GM21515 (cell line): ENCODE data around the gene ZNF283.
"Not testable (repeated sequence)": the region's sequence is repeated elsewhere in the genome, so short reads cannot be mapped to it uniquely, and the experiment has no call there.

Source experiments
- ATAC-seq: cut with Tn5 transposase; IDR thresholded peaks from one replicate; pipeline ENCODE4 v1.9.1; 2021; ENCODE audit not compliant: unreplicated experiment

Gene ZNF283

GRCh38 chr19:43799502-43800142 lies 27.5 kb upstream of the ZNF283 start:
- ATAC-seq, result no peak

- ATAC-seq, result no peak
Observed at GRCh38 chr19:43802216-43802951, 24.7 kb upstream of the ZNF283 start, which contains the start of gene LYPD5. LYPD5 (minus strand) TSS chr19:43802447; CDS start chr19:43802380, 67 bp downstream.

- no peak for ATAC-seq
Observed at GRCh38 chr19:43804432-43804831, 22.7 kb upstream of the ZNF283 start.

- ATAC-seq, result not testable (repeated sequence)
Observed at GRCh38 chr19:43806401-43806800, 20.7 kb upstream of the ZNF283 start.

- no peak for ATAC-seq
Observed at GRCh38 chr19:43806848-43807247, 20.3 kb upstream of the ZNF283 start.

GRCh38 chr19:43807651-43808050 lies 19.5 kb upstream of the ZNF283 start:
- no peak for ATAC-seq

GRCh38 chr19:43809762-43810696 lies 17.1 kb upstream of the ZNF283 start:
- ATAC-seq, result no peak

- ATAC-seq, result no peak
Observed at GRCh38 chr19:43811837-43812236, 15.3 kb upstream of the ZNF283 start.

- ATAC-seq, result no peak
Observed at GRCh38 chr19:43812259-43812658, 14.9 kb upstream of the ZNF283 start.

GRCh38 chr19:43812688-43813087 lies 14.4 kb upstream of the ZNF283 start:
- no peak for ATAC-seq

GRCh38 chr19:43814663-43815352 lies 12.3 kb upstream of the ZNF283 start:
- no peak for ATAC-seq

- not testable (repeated sequence) for ATAC-seq
Observed at GRCh38 chr19:43817454-43817853, 9.7 kb upstream of the ZNF283 start.

- no peak for ATAC-seq
Observed at GRCh38 chr19:43818500-43818899, 8.6 kb upstream of the ZNF283 start.

- no peak for ATAC-seq
Observed at GRCh38 chr19:43820098-43820883, 6.8 kb upstream of the ZNF283 start.

GRCh38 chr19:43820884-43821215 lies 6.3 kb upstream of the ZNF283 start:
- ATAC-seq, result no peak

GRCh38 chr19:43823856-43824255 lies 3.3 kb upstream of the ZNF283 start:
- not testable (repeated sequence) for ATAC-seq

GRCh38 chr19:43824572-43824971 lies 2.5 kb upstream of the ZNF283 start:
- ATAC-seq, result not testable (repeated sequence)

GRCh38 chr19:43839139-43839538 lies 12.0 kb downstream of the ZNF283 start:
- no peak for ATAC-seq

- ATAC-seq, result no peak
Observed at GRCh38 chr19:43842007-43842406, 14.9 kb downstream of the ZNF283 start.

GRCh38 chr19:43847246-43847645 lies 20.1 kb downstream of the ZNF283 start:
- no peak for ATAC-seq
